ENCODE data around the gene TBC1D13. TPM values are rescaled to one million over a fixed set of nuclear protein-coding genes. Genes with fewer than 3 reads are reported as not detected.

Gene TBC1D13
- total and polyA plus RNA-seq, 2 of the 13 experiments (the other 11 are each of a cell fraction or from before 2014, with no cell fraction given), result 17.9 to 19.7 TPM

DNA sequence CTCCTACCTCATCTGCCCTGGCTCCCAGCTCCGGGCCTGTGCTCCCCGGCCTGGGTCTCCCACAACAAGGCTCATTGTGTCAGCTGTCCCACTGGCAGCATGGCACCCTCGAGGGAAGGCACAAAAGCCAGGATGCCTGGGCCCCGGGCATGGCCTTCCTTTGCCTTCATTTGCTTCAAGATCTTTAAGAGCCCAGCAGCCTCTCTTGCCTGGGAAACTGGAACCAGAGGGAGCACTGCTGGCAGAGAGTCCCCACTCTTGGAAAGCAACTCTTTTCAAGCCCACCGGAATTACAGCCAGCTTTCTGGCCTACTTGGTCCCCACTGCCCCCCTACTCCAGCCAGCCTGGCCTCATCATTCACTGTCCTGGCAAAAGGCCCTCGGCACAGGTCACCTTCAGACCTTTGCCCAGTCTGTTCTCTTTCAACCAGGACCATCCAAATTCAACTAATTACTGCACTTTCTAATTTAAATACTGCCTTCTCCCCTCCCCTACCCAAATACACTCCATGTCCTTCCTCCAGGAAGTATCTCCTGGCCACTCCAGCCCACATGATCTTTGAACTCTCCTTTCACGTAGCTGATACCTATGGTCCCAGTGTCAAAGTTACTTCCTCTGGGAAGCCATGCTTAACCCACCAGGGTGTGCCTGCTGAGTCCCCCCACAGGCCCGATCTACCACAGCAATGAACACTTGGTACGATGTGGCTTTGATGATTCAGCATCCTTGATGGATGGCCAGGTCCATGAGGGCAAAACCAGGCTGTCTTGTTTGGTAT lies 24.2 kb upstream of the TBC1D13 start (continued):
- TF ChIP-seq, protein P1, sequence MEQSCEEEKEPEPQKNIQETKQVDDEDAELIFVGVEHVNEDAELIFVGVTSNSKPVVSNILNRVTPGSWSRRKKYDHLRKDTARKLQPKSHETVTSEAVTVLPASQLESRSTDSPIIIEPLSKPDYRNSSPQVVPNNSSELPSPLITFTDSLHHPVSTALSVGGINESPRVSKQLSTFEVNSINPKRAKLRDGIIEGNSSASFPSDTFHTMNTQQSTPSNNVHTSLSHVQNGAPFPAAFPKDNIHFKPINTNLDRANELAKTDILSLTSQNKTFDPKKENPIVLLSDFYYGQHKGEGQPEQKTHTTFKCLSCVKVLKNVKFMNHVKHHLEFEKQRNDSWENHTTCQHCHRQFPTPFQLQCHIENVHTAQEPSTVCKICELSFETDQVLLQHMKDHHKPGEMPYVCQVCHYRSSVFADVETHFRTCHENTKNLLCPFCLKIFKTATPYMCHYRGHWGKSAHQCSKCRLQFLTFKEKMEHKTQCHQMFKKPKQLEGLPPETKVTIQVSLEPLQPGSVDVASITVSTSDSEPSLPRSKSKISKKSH (CRISPR knock-in tag; IDR thresholded peaks at IDR 0.05; ENCODE audit: borderline replicate concordance), result peak; percentile 27; the same call in 1 of the 2 replicates
- 0 out of 2 replicates have a peak, but pooled peaks have one; percentile 26 for TF ChIP-seq POLR2AphosphoS5 (IDR thresholded peaks at IDR 0.05; ENCODE audit: low read depth, low read length)
- TF ChIP-seq, protein P2, sequence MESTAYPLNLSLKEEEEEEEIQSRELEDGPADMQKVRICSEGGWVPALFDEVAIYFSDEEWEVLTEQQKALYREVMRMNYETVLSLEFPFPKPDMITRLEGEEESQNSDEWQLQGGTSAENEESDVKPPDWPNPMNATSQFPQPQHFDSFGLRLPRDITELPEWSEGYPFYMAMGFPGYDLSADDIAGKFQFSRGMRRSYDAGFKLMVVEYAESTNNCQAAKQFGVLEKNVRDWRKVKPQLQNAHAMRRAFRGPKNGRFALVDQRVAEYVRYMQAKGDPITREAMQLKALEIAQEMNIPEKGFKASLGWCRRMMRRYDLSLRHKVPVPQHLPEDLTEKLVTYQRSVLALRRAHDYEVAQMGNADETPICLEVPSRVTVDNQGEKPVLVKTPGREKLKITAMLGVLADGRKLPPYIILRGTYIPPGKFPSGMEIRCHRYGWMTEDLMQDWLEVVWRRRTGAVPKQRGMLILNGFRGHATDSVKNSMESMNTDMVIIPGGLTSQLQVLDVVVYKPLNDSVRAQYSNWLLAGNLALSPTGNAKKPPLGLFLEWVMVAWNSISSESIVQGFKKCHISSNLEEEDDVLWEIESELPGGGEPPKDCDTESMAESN (CRISPR knock-in tag; conservative IDR thresholded peaks at IDR 0.05), result peak; percentile 75
- TF ChIP-seq, protein P3, sequence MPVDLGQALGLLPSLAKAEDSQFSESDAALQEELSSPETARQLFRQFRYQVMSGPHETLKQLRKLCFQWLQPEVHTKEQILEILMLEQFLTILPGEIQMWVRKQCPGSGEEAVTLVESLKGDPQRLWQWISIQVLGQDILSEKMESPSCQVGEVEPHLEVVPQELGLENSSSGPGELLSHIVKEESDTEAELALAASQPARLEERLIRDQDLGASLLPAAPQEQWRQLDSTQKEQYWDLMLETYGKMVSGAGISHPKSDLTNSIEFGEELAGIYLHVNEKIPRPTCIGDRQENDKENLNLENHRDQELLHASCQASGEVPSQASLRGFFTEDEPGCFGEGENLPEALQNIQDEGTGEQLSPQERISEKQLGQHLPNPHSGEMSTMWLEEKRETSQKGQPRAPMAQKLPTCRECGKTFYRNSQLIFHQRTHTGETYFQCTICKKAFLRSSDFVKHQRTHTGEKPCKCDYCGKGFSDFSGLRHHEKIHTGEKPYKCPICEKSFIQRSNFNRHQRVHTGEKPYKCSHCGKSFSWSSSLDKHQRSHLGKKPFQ (CRISPR knock-in tag; IDR thresholded peaks at IDR 0.05; ENCODE audit: insufficient replicate concordance), result peak; percentile 54
- TF ChIP-seq, protein P4, sequence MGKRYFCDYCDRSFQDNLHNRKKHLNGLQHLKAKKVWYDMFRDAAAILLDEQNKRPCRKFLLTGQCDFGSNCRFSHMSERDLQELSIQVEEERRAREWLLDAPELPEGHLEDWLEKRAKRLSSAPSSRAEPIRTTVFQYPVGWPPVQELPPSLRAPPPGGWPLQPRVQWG (CRISPR knock-in tag; IDR thresholded peaks at IDR 0.05; ENCODE audit: borderline replicate concordance, low read depth), result no peak
- TF ChIP-seq, protein P5, sequence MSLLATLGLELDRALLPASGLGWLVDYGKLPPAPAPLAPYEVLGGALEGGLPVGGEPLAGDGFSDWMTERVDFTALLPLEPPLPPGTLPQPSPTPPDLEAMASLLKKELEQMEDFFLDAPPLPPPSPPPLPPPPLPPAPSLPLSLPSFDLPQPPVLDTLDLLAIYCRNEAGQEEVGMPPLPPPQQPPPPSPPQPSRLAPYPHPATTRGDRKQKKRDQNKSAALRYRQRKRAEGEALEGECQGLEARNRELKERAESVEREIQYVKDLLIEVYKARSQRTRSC (CRISPR knock-in tag; IDR thresholded peaks at IDR 0.05; ENCODE audit: low read depth), result no peak
- TF ChIP-seq ZNF678 (CRISPR knock-in tag; IDR thresholded peaks at IDR 0.05), result no peak
- 0 out of 2 replicates have a peak, but pooled peaks have one; percentile 32 for TF ChIP-seq SOX5 (CRISPR knock-in tag; IDR thresholded peaks at IDR 0.05; ENCODE audit: borderline replicate concordance)
- TF ChIP-seq ZBTB38 (CRISPR knock-in tag; IDR thresholded peaks at IDR 0.05), result no peak
- no peak for TF ChIP-seq NR2C2 (CRISPR knock-in tag; IDR thresholded peaks at IDR 0.05; ENCODE audit: borderline replicate concordance)
- no peak for TF ChIP-seq ZNF251 (CRISPR knock-in tag; IDR thresholded peaks at IDR 0.05)
- peak; percentile 77 for TF ChIP-seq ETV5 (CRISPR knock-in tag; IDR thresholded peaks at IDR 0.05; ENCODE audit: borderline replicate concordance)
- TF ChIP-seq, protein P6, sequence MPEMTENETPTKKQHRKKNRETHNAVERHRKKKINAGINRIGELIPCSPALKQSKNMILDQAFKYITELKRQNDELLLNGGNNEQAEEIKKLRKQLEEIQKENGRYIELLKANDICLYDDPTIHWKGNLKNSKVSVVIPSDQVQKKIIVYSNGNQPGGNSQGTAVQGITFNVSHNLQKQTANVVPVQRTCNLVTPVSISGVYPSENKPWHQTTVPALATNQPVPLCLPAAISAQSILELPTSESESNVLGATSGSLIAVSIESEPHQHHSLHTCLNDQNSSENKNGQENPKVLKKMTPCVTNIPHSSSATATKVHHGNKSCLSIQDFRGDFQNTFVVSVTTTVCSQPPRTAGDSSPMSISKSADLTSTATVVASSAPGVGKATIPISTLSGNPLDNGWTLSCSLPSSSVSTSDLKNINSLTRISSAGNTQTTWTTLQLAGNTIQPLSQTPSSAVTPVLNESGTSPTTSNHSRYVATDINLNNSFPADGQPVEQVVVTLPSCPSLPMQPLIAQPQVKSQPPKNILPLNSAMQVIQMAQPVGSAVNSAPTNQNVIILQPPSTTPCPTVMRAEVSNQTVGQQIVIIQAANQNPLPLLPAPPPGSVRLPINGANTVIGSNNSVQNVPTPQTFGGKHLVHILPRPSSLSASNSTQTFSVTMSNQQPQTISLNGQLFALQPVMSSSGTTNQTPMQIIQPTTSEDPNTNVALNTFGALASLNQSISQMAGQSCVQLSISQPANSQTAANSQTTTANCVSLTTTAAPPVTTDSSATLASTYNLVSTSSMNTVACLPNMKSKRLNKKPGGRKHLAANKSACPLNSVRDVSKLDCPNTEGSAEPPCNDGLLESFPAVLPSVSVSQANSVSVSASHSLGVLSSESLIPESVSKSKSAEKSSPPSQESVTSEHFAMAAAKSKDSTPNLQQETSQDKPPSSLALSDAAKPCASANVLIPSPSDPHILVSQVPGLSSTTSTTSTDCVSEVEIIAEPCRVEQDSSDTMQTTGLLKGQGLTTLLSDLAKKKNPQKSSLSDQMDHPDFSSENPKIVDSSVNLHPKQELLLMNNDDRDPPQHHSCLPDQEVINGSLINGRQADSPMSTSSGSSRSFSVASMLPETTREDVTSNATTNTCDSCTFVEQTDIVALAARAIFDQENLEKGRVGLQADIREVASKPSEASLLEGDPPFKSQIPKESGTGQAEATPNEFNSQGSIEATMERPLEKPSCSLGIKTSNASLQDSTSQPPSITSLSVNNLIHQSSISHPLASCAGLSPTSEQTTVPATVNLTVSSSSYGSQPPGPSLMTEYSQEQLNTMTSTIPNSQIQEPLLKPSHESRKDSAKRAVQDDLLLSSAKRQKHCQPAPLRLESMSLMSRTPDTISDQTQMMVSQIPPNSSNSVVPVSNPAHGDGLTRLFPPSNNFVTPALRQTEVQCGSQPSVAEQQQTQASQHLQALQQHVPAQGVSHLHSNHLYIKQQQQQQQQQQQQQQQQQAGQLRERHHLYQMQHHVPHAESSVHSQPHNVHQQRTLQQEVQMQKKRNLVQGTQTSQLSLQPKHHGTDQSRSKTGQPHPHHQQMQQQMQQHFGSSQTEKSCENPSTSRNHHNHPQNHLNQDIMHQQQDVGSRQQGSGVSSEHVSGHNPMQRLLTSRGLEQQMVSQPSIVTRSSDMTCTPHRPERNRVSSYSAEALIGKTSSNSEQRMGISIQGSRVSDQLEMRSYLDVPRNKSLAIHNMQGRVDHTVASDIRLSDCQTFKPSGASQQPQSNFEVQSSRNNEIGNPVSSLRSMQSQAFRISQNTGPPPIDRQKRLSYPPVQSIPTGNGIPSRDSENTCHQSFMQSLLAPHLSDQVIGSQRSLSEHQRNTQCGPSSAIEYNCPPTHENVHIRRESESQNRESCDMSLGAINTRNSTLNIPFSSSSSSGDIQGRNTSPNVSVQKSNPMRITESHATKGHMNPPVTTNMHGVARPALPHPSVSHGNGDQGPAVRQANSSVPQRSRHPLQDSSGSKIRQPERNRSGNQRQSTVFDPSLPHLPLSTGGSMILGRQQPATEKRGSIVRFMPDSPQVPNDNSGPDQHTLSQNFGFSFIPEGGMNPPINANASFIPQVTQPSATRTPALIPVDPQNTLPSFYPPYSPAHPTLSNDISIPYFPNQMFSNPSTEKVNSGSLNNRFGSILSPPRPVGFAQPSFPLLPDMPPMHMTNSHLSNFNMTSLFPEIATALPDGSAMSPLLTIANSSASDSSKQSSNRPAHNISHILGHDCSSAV (CRISPR knock-in tag; IDR thresholded peaks at IDR 0.05; ENCODE audit: borderline replicate concordance), result no peak
